Astrocyte (in vitro differentiated cells and primary cell): ENCODE measurements around the gene PTPRN2. TPM values are rescaled to one million over a fixed set of nuclear protein-coding genes. Genes with fewer than 3 reads are reported as not detected.

Source experiments
- DNase-seq: peaks from one replicate; pipeline ENCODE4 v3.0.0-alpha.2; 2010; ENCODE audit warnings: low read depth
- FAIRE-seq: peaks from 2 replicates; lab custom pipeline; 2011; peaks lifted over from hg19 to GRCh38; lab: Jason Lieb, UNC
- H2AFZ ChIP-seq: 2 replicates; pipeline ENCODE4 v1.6.0; 2012; ENCODE audit warnings: low read depth, low read length, inconsistent platforms
- H3K27ac ChIP-seq: 2 replicates; pipeline ENCODE4 v1.5.1; 2011; ENCODE audit warnings: low read depth, low read length, inconsistent platforms
- H3K27me3 ChIP-seq: 2 replicates; pipeline ENCODE4 v1.6.0; 2011; ENCODE audit warnings: low read length, inconsistent platforms; ENCODE audit not compliant: insufficient read depth
- H3K36me3 ChIP-seq: 2 replicates; pipeline ENCODE4 v1.5.1; 2011; ENCODE audit warnings: low read length, inconsistent platforms; ENCODE audit not compliant: insufficient read depth
- H3K4me1 ChIP-seq: 2 replicates; pipeline ENCODE4 v1.5.1; 2011; ENCODE audit warnings: low read length, inconsistent platforms; ENCODE audit not compliant: insufficient read depth
- H3K4me2 ChIP-seq: 2 replicates; pipeline ENCODE4 v1.6.0; 2012; ENCODE audit warnings: low read length, inconsistent platforms
- H3K4me3 ChIP-seq: 2 replicates; pipeline ENCODE4 v1.5.1; 2011; ENCODE audit warnings: low read depth, mild to moderate bottlenecking, low read length, inconsistent platforms; ENCODE audit not compliant: insufficient read depth
- H3K79me2 ChIP-seq: 2 replicates; pipeline ENCODE4 v1.6.0; 2012; ENCODE audit warnings: mild to moderate bottlenecking, low read length, inconsistent platforms; ENCODE audit not compliant: insufficient read depth
- H3K9ac ChIP-seq: 2 replicates; pipeline ENCODE4 v1.6.0; 2012; ENCODE audit warnings: mild to moderate bottlenecking, low read length, inconsistent platforms
- H3K9me3 ChIP-seq: 2 replicates; pipeline ENCODE4 v1.5.1; 2012; ENCODE audit warnings: low read depth, mild to moderate bottlenecking, low read length, inconsistent platforms; ENCODE audit not compliant: insufficient read depth
- H4K20me1 ChIP-seq: 2 replicates; pipeline ENCODE4 v1.6.0; 2012; ENCODE audit warnings: low read length, inconsistent platforms; ENCODE audit not compliant: insufficient read depth
- H3K27ac Mint-ChIP-seq: one replicate; pipeline ENCODE4 v1.8.0; 2021; ENCODE audit warnings: mild to moderate bottlenecking, mixed read lengths; ENCODE audit not compliant: unreplicated experiment
- H3K27me3 Mint-ChIP-seq: one replicate; pipeline ENCODE4 v1.8.0; 2021; ENCODE audit warnings: low read depth, mixed read lengths; ENCODE audit not compliant: unreplicated experiment
- H3K36me3 Mint-ChIP-seq: one replicate; pipeline ENCODE4 v1.8.0; 2021; ENCODE audit warnings: low read depth, mixed read lengths; ENCODE audit not compliant: unreplicated experiment
- H3K4me1 Mint-ChIP-seq: one replicate; pipeline ENCODE4 v1.8.0; 2021; ENCODE audit warnings: low read depth, mixed read lengths; ENCODE audit not compliant: unreplicated experiment
- H3K4me3 Mint-ChIP-seq: one replicate; pipeline ENCODE4 v1.8.0; 2021; ENCODE audit warnings: mild to moderate bottlenecking, moderate library complexity, mixed read lengths; ENCODE audit not compliant: unreplicated experiment
- H3K9me3 Mint-ChIP-seq: one replicate; pipeline ENCODE4 v1.8.0; 2021; ENCODE audit warnings: mild to moderate bottlenecking, mixed read lengths; ENCODE audit not compliant: unreplicated experiment
- EZH2 ChIP-seq: IDR thresholded peaks from 2 replicates; pipeline ENCODE4 v1.6.1; 2012; ENCODE audit warnings: mild to moderate bottlenecking, low read length, inconsistent platforms; ENCODE audit not compliant: insufficient read depth
- total RNA-seq: library from RNA; stranded (reverse); gene quantifications from 2 replicates; pipeline ENCODE4 v1.2.1, GENCODE V29; 2021
- TF ChIP-seq, protein P1 (sequence below): IDR thresholded peaks from 2 replicates; pipeline ENCODE4 v1.5.1; 2011; ENCODE audit warnings: low read depth, mild to moderate bottlenecking, inconsistent platforms, low read length, moderate library complexity; ENCODE audit not compliant: insufficient read depth

The PTPRN2 gene
- total RNA-seq, 1 donor from 2014 or later = 0.09 TPM

DNA sequence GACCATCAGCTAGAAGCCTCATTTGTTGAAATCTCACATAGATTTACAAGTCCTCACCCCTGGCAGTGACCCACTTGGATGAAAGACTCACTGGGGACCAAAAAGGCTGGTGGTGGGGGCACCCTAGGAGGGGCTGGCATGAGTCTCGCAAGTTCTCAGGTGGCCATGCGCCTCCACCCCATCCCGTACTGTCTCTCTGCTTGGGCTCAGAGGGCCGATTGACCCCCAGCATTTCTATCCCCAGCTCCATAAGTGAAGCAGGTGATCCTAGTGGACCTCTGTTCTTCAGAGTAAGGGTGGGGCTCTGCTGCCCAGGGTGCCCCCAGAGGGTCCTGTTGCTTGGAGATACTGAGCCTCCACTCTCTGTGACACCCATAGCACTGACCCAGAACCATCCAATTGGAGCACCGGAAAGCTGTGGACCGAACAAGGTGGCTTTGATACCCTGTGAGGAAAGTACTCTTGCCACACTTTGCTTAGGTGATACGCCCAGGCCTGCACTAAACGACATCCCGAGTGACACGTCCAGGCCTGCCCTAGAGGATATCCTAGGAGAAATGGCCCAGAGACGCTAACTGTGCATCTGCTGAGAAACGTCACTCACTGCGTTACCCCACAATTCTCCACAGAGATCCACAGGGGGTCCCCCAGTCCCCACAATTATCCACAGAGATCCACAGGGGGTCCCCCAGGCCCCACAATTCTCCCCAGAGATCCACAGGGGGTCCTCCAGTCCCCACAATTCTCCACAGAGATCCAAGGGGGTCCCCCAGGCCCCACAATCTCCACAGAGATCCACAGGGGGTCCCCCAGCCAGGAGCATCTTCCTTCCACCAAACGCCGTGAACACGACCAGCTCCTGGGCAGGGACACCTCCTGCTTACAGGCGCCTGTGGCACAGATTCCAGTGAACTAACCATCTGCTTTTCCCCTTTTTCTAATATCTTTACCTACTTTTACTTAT lies 262.9 kb downstream of the PTPRN2 start:
- no peak for TF ChIP-seq EZH2
- TF ChIP-seq, protein P1, sequence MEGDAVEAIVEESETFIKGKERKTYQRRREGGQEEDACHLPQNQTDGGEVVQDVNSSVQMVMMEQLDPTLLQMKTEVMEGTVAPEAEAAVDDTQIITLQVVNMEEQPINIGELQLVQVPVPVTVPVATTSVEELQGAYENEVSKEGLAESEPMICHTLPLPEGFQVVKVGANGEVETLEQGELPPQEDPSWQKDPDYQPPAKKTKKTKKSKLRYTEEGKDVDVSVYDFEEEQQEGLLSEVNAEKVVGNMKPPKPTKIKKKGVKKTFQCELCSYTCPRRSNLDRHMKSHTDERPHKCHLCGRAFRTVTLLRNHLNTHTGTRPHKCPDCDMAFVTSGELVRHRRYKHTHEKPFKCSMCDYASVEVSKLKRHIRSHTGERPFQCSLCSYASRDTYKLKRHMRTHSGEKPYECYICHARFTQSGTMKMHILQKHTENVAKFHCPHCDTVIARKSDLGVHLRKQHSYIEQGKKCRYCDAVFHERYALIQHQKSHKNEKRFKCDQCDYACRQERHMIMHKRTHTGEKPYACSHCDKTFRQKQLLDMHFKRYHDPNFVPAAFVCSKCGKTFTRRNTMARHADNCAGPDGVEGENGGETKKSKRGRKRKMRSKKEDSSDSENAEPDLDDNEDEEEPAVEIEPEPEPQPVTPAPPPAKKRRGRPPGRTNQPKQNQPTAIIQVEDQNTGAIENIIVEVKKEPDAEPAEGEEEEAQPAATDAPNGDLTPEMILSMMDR = no peak
- no peaks in the 10 kb centered on the region for H3K27me3 Mint-ChIP-seq
- Histone ChIP-seq H2AFZ (no peak overlapping the region), H3K9ac (no peak overlapping the region), H3K9me3 (peaks cover 15% of the 10 kb centered on the region), H3K4me3 (no peak overlapping the region), H3K79me2 (no peaks in the 10 kb centered on the region), H3K4me2 (no peak overlapping the region), H4K20me1 (no peaks in the 10 kb centered on the region), H3K36me3 (no peaks in the 10 kb centered on the region), H3K27me3 (no peaks in the 10 kb centered on the region), H3K27ac (no peak overlapping the region), H3K4me1 (no peaks in the 10 kb centered on the region)
- H3K27ac Mint-ChIP-seq = no peak overlapping the region
- H3K36me3 Mint-ChIP-seq = no peaks in the 10 kb centered on the region
- DNase-seq (no peak), FAIRE-seq (no peak)
- H3K4me3 Mint-ChIP-seq = no peak overlapping the region
- H3K4me1 Mint-ChIP-seq = no peaks in the 10 kb centered on the region
- H3K9me3 Mint-ChIP-seq = peaks cover 21% of the 10 kb centered on the region

DNA sequence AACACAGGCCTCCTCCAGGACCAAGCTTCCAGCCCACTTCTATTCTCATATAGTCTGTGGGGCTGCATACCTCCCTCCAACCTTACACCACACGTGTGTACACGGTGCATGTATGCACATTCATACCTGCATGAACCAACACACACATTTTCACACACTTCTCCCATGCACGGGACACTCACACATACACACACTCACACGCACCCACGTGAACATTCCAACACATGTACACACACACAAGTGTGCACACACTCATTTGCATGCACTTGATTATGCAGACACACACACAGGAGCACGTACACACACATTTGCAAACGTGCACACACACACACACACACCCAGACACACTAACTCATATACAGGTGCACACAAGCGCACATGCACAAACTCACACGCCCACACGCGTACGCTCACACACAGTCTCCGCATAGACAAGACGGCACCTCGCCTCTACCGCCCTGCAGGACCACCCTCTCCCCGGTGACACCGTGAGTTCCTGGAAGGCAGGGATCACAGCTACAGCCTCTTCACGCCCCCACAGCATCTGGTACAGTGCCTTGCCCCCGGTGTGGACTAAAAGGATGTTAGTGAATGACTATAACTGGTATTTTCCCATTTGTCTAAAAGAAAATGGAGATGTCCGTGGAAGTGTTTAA lies 263.8 kb downstream of the PTPRN2 start:
- no peaks in the 10 kb centered on the region for H3K27me3 ChIP-seq
- H2AFZ ChIP-seq = no peak overlapping the region
- Mint-ChIP-seq H3K9me3 (peaks cover 21% of the 10 kb centered on the region), H3K27me3 (no peaks in the 10 kb centered on the region), H3K4me3 (no peak overlapping the region), H3K36me3 (no peaks in the 10 kb centered on the region), H3K27ac (no peak overlapping the region), H3K4me1 (no peaks in the 10 kb centered on the region)
- H3K79me2 ChIP-seq = no peaks in the 10 kb centered on the region
- no peak overlapping the region for H3K4me2 ChIP-seq
- DNase-seq (no peak), FAIRE-seq (no peak)
- H3K9me3 ChIP-seq = peaks cover 15% of the 10 kb centered on the region
- no peaks in the 10 kb centered on the region for H3K36me3 ChIP-seq
- H3K27ac ChIP-seq = no peak overlapping the region
- no peaks in the 10 kb centered on the region for H4K20me1 ChIP-seq
- H3K4me1 ChIP-seq = no peaks in the 10 kb centered on the region
- H3K9ac ChIP-seq = no peak overlapping the region
- TF ChIP-seq, protein P1 = no peak
- no peak for TF ChIP-seq EZH2
- no peak overlapping the region for H3K4me3 ChIP-seq
